Left ventricle myocardium inferior (tissue), 1 donor: ENCODE results near the gene ADK. TPM values are rescaled to one million over a fixed set of nuclear protein-coding genes. Genes with fewer than 3 reads are reported as not detected.

Source experiments
- DNase-seq: peaks from one replicate; pipeline ENCODE4 v3.0.0-alpha.2; 2020
- H3K27ac ChIP-seq: fragments of 200-600 bp; replicated peaks from 2 replicates; pipeline ENCODE4 v1.8.0; 2021
- H3K27me3 ChIP-seq: fragments of 200-600 bp; 2 replicates; pipeline ENCODE4 v1.8.0; 2021; ENCODE audit warnings: low read depth
- H3K36me3 ChIP-seq: fragments of 200-600 bp; 2 replicates; pipeline ENCODE4 v1.8.0; 2021
- H3K4me1 ChIP-seq: fragments of 200-600 bp; 2 replicates; pipeline ENCODE4 v1.8.0; 2021
- H3K4me3 ChIP-seq: fragments of 200-600 bp; 2 replicates; pipeline ENCODE4 v1.8.0; 2021; ENCODE audit warnings: mild to moderate bottlenecking, moderate library complexity
- H3K9me3 ChIP-seq: fragments of 200-600 bp; replicated peaks from 2 replicates; pipeline ENCODE4 v1.8.0; 2021
- CTCF ChIP-seq: fragments of 200-600 bp; IDR thresholded peaks from 2 replicates; pipeline ENCODE4 v1.8.0; 2021; ENCODE audit warnings: antibody characterized with exemption, mild to moderate bottlenecking, borderline replicate concordance
- intact Hi-C: fragments of 100-400 bp; cut with micrococcal nuclease; formaldehyde crosslinking; loops from one replicate; pipeline ENCODE4 v1.11.0; 2022
- total RNA-seq: library from RNA; stranded (reverse); fragmentation: NEBNext Ultra II Directional; extraction: Animal tissue kit (Norgen Biotek cat#: 25700); gene quantifications from one replicate; pipeline ENCODE4 v1.2.1, GENCODE V29; 2021
- donor health status: DM: no; HTN: yes; CAD: no; lungs with severe emphysema.

ADK gene
- total RNA-seq, 1 donor from 2014 or later: 41.3 TPM

GRCh38 chr10:74651565-74651964 is 500.5 kb downstream of the ADK start:
- intact Hi-C loops: no loop called here
- H3K4me1 ChIP-seq: peaks cover 6% of the 10 kb centered on the region
- H3K36me3 ChIP-seq: no peaks in the 10 kb centered on the region
- no peaks in the 10 kb centered on the region for H3K27me3 ChIP-seq
- DNase-seq: no peak
- H3K9me3 ChIP-seq: no peaks in the 10 kb centered on the region
- no peak overlapping the region for H3K4me3 ChIP-seq
- TF ChIP-seq CTCF: no peak
- no peak overlapping the region for H3K27ac ChIP-seq

- no peak for TF ChIP-seq CTCF
Measured at GRCh38 chr10:74652664-74653063, 501.6 kb downstream of the ADK start.

GRCh38 chr10:74658511-74658910 is 507.5 kb downstream of the ADK start:
- DNase-seq: no peak
- H3K27me3 ChIP-seq: no peaks in the 10 kb centered on the region
- no peaks in the 10 kb centered on the region for H3K9me3 ChIP-seq
- H3K36me3 ChIP-seq: no peaks in the 10 kb centered on the region
- H3K4me1 ChIP-seq: no peaks in the 10 kb centered on the region
- no peak overlapping the region for H3K27ac ChIP-seq
- intact Hi-C loops: no loop called here
- TF ChIP-seq CTCF: no peak
- no peak overlapping the region for H3K4me3 ChIP-seq

More at GRCh38 chr10:74652664-74653063, 501.6 kb downstream of the ADK start:
- Histone ChIP-seq H3K27me3 (no peaks in the 10 kb centered on the region), H3K27ac (no peak overlapping the region), H3K4me3 (no peak overlapping the region), H3K9me3 (no peaks in the 10 kb centered on the region), H3K36me3 (no peaks in the 10 kb centered on the region), H3K4me1 (peaks cover 6% of the 10 kb centered on the region)
- intact Hi-C loops: no loop called here
- DNase-seq: no peak

- no peaks in the 10 kb centered on the region for H3K9me3 ChIP-seq
- no peak for DNase-seq
- no peaks in the 10 kb centered on the region for H3K4me1 ChIP-seq
- no peak overlapping the region for H3K27ac ChIP-seq
- H3K36me3 ChIP-seq: no peaks in the 10 kb centered on the region
- intact Hi-C loops: no loop called here
- no peak overlapping the region for H3K4me3 ChIP-seq
- TF ChIP-seq CTCF: no peak
- no peaks in the 10 kb centered on the region for H3K27me3 ChIP-seq
Measured at GRCh38 chr10:74662635-74663034, 511.6 kb downstream of the ADK start.

- Histone ChIP-seq H3K27me3 (no peaks in the 10 kb centered on the region), H3K4me3 (no peak overlapping the region), H3K4me1 (peaks cover 27% of the 10 kb centered on the region), H3K9me3 (no peaks in the 10 kb centered on the region), H3K27ac (no peak overlapping the region), H3K36me3 (peaks cover 12% of the 10 kb centered on the region)
- intact Hi-C loops: no loop called here
- no peak for DNase-seq
- TF ChIP-seq CTCF: no peak
Measured at GRCh38 chr10:74669210-74669609, 518.2 kb downstream of the ADK start.

- intact Hi-C loops: no loop called here
Measured at GRCh38 chr10:74671716-74672115, 520.7 kb downstream of the ADK start.

More at GRCh38 chr10:74671716-74672115, 520.7 kb downstream of the ADK start:
- no peak for DNase-seq
- H3K4me3 ChIP-seq: no peak overlapping the region
- peaks cover 35% of the 10 kb centered on the region for H3K4me1 ChIP-seq
- TF ChIP-seq CTCF: no peak
- H3K27me3 ChIP-seq: no peaks in the 10 kb centered on the region
- peak overlapping the region; percentile 60 for H3K27ac ChIP-seq
- no peaks in the 10 kb centered on the region for H3K9me3 ChIP-seq
- peaks cover 17% of the 10 kb centered on the region for H3K36me3 ChIP-seq
